NCI-H1092 treated with DMSO at 0.1 percent for 48 hours (cell line): ENCODE results near the gene SEMA5A.

Source experiments
- DNase-seq: peaks from one replicate; lab custom pipeline; 2025; lab: John Stamatoyannopoulos, UW

Gene SEMA5A

DNA sequence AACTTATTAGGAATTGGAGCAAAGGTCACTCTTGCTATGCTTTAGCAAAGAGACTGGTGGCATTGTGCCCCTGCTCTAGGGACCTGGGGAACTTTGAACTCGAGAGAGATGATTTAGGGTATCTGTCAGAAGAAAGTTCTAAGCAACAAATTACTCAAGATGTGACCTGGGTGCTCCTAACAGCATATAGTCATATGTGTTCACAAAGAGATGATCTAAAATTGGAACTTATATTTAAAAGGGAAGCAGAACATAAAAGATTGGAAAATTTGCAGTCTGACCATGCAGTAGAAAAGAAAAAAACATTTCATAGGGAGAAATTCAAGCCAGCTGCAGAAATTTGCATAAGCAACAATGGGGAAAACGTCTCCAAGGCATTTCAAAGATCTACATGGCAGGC is 68.3 kb downstream of the SEMA5A start:
- DNase-seq, result no peak

GRCh38 chr5:9474219-9475002 is 71.5 kb downstream of the SEMA5A start:
- no peak for DNase-seq

- no peak for DNase-seq
These were observed 72.3 kb downstream of the SEMA5A start for GRCh38 chr5:9473624-9474023.

DNA sequence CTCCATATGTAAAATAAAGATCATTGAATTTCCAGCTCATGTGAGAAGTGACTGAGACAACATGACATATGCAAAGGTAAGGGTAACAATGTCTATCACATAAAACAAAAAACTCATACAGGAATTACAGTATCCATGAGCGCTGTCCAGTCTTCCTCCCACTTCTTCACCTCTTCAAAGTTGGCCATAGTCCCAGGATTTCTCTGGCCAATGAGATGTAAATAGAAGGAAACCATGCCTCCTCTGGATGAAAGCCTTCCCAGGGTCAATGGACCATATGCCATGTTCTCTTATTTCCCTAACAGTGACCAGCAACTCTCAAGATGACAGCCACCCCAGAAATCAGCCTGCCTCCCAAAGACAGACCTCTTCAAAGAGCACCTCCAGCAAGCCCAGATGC is 75.5 kb downstream of the SEMA5A start:
- no peak for DNase-seq

- DNase-seq, result no peak
These were observed 77.9 kb downstream of the SEMA5A start for GRCh38 chr5:9468060-9468388.

- DNase-seq, result no peak
These were observed 78.4 kb downstream of the SEMA5A start for GRCh38 chr5:9467199-9468059.

- no peak for DNase-seq
These were observed 79.2 kb downstream of the SEMA5A start for GRCh38 chr5:9466697-9467096.

DNA sequence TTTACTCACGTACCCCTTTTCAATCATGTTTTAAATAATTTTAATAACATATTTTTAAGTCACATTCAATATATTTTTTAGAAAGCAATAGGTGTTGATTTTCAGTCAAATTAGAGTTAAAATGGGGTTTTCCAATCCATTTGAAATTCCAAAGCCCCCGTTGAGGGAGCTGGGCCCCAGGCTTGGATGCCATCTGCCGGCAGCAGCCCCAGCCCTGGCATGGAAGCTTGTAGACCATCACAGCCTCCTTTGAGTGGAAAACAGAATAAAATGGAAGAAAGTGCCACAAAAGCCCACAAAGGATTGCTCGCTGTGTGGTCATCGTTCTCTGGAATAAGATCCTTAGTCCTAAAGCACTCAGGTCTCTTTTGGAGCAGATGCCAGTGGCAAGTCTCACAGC is 81.4 kb downstream of the SEMA5A start:
- DNase-seq, result no peak

- DNase-seq, result no peak
These were observed 83.8 kb downstream of the SEMA5A start for GRCh38 chr5:9462109-9462508.

DNA sequence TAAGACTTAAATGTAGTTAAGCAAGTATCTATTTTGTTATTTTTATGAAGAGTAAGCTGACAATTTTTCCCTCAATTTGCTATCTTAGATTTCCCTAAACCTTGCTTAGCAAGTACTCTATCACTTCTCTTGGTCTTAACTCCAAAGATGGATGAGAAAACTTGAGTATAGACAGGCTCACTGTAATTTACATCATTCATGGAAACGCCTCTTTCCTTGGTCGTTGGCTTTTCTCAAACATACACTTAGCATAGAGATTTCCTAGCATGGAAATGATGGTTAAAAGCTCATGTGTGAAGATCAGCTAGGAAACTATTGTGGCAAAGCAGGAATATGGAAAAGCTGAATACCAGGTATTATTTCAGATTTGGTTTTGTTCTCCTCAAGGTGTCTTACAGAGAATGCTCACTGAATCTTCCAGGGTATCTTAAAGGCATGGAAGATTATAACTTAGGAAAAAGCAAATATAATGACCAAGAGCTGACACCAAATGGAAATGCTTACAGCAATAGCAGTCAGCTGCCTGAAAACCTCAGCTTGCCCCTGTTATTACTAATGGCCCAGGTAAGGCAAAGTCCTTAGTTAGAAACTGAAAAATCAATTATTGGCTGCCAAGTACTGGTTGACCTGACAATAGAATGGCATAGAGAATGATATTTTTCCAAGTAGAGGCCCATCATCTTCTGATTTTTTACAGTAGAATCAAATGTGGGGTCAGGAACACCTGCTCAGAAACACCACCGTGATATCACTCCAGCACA is 84.8 kb downstream of the SEMA5A start:
- DNase-seq, result no peak

- no peak for DNase-seq
These were observed 89.3 kb downstream of the SEMA5A start for GRCh38 chr5:9456435-9457042.

DNA sequence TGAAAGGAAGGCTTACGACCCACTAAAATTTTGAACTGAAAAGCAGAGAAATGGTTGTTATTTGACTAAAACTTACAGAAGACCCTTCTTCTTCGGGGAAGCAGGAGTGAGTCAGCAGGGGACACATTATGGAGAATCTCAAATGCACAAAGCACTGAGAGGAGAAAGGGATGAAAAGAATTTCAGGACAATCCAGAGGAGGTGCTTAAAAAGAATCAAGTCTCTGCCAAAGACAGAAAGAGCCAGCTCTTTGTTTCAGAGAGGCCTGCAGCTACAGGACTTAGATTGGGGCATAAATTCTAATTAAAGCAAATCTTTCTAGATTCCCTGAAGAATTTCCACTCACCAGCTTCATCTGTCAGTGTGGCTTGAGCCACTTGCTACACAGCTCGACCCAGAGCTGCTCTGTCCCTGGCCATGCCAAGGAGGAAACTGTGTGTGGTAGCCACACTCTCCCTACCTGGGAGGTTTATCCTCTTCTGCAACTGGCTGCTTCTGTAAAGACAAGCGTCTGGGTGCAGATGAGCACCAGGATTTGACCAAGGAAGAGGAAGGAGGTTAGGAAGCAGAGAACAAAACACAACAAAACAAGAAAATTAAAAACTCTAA is 89.9 kb downstream of the SEMA5A start:
- DNase-seq, result no peak

GRCh38 chr5:9454491-9454890 is 91.4 kb downstream of the SEMA5A start:
- no peak for DNase-seq

GRCh38 chr5:9454012-9454481 is 91.8 kb downstream of the SEMA5A start:
- DNase-seq, result no peak

GRCh38 chr5:9453480-9454011 is 92.3 kb downstream of the SEMA5A start:
- no peak for DNase-seq

DNA sequence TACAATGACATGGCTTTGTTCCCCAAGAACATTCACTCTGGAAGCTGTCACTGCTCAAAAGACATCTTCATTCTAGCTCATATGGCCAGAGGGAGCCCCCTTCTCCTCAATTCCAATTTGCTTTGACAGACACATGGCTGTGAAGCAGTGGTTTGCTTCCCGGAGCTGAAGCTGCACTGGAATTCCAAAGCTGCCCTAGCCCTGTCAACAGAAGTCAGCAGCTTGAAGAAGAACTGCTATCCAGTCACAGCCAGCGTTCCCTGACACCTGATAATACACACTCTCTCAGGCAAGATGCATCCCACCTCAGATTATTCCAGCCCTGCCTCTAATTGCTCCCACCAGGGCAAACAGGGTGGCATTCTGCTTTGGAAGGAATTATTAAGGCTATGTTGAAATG is 93.7 kb downstream of the SEMA5A start:
- DNase-seq, result no peak

- DNase-seq, result no peak
These were observed 94.8 kb downstream of the SEMA5A start for GRCh38 chr5:9451037-9451436.

DNA sequence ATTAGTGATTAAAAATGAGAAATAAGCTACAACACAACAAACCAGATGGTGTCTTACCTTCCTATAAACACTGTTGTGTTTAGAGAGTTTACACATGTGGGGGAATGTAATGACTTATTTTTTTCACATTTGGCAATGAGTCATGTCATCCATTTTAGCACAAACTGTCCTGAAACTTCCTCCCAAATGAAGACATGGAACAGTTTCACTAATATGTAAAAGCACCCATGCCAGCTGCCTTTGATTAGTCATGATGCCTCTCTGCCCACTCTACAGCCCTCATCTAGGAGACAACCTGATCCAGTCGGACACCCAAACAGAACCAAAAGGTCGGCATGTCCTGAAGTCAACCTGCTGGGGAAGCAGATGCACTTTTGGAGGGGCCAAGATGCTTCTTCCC is 98.2 kb downstream of the SEMA5A start:
- DNase-seq, result no peak

- DNase-seq, result no peak
These were observed 100.0 kb downstream of the SEMA5A start for GRCh38 chr5:9445826-9446388.

DNA sequence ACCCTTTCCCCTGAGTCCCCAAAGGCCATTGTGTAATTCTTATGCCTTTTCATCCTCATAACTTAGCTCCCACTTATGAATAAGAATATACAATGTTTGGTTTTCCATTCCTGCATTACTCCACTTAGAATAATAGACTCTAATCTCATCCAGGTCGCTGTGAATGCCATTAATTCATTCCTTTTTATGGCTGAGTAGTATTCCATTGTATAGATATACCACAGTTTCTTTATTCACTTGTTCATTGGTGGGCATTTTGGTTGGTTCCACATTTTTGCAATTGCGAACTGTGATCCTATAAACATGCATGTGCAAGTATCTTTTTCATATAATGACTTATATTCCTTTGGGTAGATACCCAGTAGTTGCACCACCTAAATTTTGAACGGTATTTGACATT is 101.5 kb downstream of the SEMA5A start:
- no peak for DNase-seq

GRCh38 chr5:9441610-9442009 is 104.3 kb downstream of the SEMA5A start:
- no peak for DNase-seq
